Endothelial cell of umbilical vein (primary cell): ENCODE measurements around the gene TANGO2. TPM values are rescaled to one million over a fixed set of nuclear protein-coding genes. Genes with fewer than 3 reads are reported as not detected.

Source experiments
- BruUV-seq: library from RNA; stranded (reverse); fragments of 400-500 nt; replicated peaks from 2 replicates; lab custom pipeline; 2021; lab: Mats Ljungman, UMichigan
- CTCF ChIA-PET: fragments of 300-600, 350-600 bp; sonication (Branson Sonifier 250); formaldehyde crosslinking; loops from one replicate; lab custom pipeline; 2021; ENCODE audit warnings: antibody characterized with exemption, inconsistent platforms; lab: Charles Lee
- POLR2A ChIA-PET: fragments of 300-600, 350-600 bp; sonication (Branson Sonifier 250); formaldehyde crosslinking; loops from one replicate; lab custom pipeline; 2021; ENCODE audit warnings: antibody characterized with exemption, inconsistent platforms; lab: Charles Lee
- DNase-seq: peaks from one replicate; pipeline ENCODE4 v3.0.0-alpha.2; 2011; ENCODE audit warnings: low read depth, low spot score
- FAIRE-seq: peaks from 2 replicates; lab custom pipeline; 2011; peaks lifted over from hg19 to GRCh38; lab: Jason Lieb, UNC
- H2AFZ ChIP-seq: 2 replicates; pipeline ENCODE4 v1.6.0; 2012; ENCODE audit warnings: low read depth, low read length, control low read depth, inconsistent platforms
- H3K27ac ChIP-seq: 2 replicates; pipeline ENCODE4 v1.5.1; 2011; ENCODE audit warnings: low read depth, mild to moderate bottlenecking, control low read depth, low read length, moderate library complexity; ENCODE audit not compliant: insufficient read depth
- H3K27me3 ChIP-seq, 2 experiments: 2 replicates each; pipeline versions ENCODE4 v1.6.0 to v1.6.1; 2011; ENCODE audit warnings: low read length in 2 of 2, mixed read lengths in 1 of 2; ENCODE audit not compliant: control insufficient read depth in 2 of 2, insufficient read depth in 2 of 2
- H3K36me3 ChIP-seq, 2 experiments: 2 replicates in 1 of 2; 3 replicates in 1 of 2; pipeline ENCODE4 v1.5.1; 2011; ENCODE audit warnings: low read length in 2 of 2, mild to moderate bottlenecking in 1 of 2, moderate library complexity in 1 of 2; ENCODE audit not compliant: control insufficient read depth in 2 of 2, insufficient read depth in 2 of 2; ENCODE audit errors: extremely low read depth in 1 of 2
- H3K4me1 ChIP-seq: 3 replicates; pipeline ENCODE4 v1.5.1; 2011; ENCODE audit warnings: mild to moderate bottlenecking, low read length; ENCODE audit not compliant: control insufficient read depth, insufficient read depth; ENCODE audit errors: extremely low read depth
- H3K4me2 ChIP-seq: 2 replicates; pipeline ENCODE4 v1.6.1; 2011; ENCODE audit warnings: low read length, control low read depth, mixed read lengths; ENCODE audit not compliant: insufficient read depth
- H3K4me3 ChIP-seq, 3 experiments: fragments of 200-600 bp in 1 of 3; sonication (generic), shearing (Covaris generic) in 1 of 3; replicated peaks in 1 of 3; 2 replicates each; pipeline ENCODE4 v1.5.1; 2011 to 2016; ENCODE audit warnings: control low read depth in 3 of 3, low read length in 3 of 3, mild to moderate bottlenecking in 2 of 3, inconsistent platforms in 1 of 3, low read depth in 1 of 3, moderate library complexity in 1 of 3; ENCODE audit not compliant: insufficient read depth in 1 of 3
- H3K79me2 ChIP-seq: 2 replicates; pipeline ENCODE4 v1.6.0; 2012; ENCODE audit warnings: low read length, inconsistent platforms; ENCODE audit not compliant: control insufficient read depth, insufficient read depth
- H3K9ac ChIP-seq: replicated peaks from 2 replicates; pipeline ENCODE3; 2011; ENCODE audit warnings: low read length, control low read depth; ENCODE audit not compliant: insufficient read depth; ENCODE audit errors: extremely low read depth
- H3K9me1 ChIP-seq: replicated peaks from 3 replicates; pipeline ENCODE4 v1.6.0; 2011; ENCODE audit warnings: mild to moderate bottlenecking, low read length; ENCODE audit not compliant: control insufficient read depth, insufficient read depth; ENCODE audit errors: extremely low read depth
- H3K9me3 ChIP-seq: replicated peaks from 2 replicates; pipeline ENCODE4 v1.5.1; 2012; ENCODE audit warnings: low read length, inconsistent platforms; ENCODE audit not compliant: control insufficient read depth, insufficient read depth
- H4K20me1 ChIP-seq: replicated peaks from 2 replicates; pipeline ENCODE3; 2011; ENCODE audit warnings: mild to moderate bottlenecking, low read length; ENCODE audit not compliant: control insufficient read depth, insufficient read depth; ENCODE audit errors: extremely low read depth
- EZH2 ChIP-seq: IDR thresholded peaks from 2 replicates; pipeline ENCODE4 v1.6.1; 2012; ENCODE audit warnings: borderline replicate concordance, low read depth, mild to moderate bottlenecking, moderate library complexity, low read length, inconsistent platforms; ENCODE audit not compliant: severe bottlenecking
- FOS ChIP-seq: IDR thresholded peaks from 2 replicates; pipeline ENCODE4 v1.6.1; 2011; ENCODE audit warnings: mild to moderate bottlenecking, low read length, moderate library complexity, borderline replicate concordance; ENCODE audit not compliant: insufficient read depth
- GATA2 ChIP-seq: IDR thresholded peaks from 2 replicates; pipeline ENCODE4 v1.7.0; 2011; ENCODE audit warnings: low read depth, mild to moderate bottlenecking, moderate library complexity, mixed read lengths, low read length; ENCODE audit not compliant: insufficient read length, insufficient read depth
- JUN ChIP-seq: IDR thresholded peaks from 2 replicates; pipeline ENCODE4 v1.6.1; 2011; ENCODE audit warnings: borderline replicate concordance, low read depth; ENCODE audit not compliant: insufficient read length, insufficient read depth
- MYC ChIP-seq: IDR thresholded peaks from one replicate; pipeline ENCODE4 v1.6.1; 2011; ENCODE audit warnings: mild to moderate bottlenecking, low read depth, low read length
- POLR2A ChIP-seq: IDR thresholded peaks from 2 replicates; pipeline ENCODE4 v1.6.1; 2012; ENCODE audit warnings: low read depth, mild to moderate bottlenecking, control low read depth, low read length
- POLR2AphosphoS5 ChIP-seq: IDR thresholded peaks from 2 replicates; pipeline ENCODE4 v1.6.1; 2012; ENCODE audit warnings: low read depth, mild to moderate bottlenecking, control low read depth, low read length, moderate library complexity; ENCODE audit not compliant: insufficient read depth
- dilution Hi-C: fragments of 300-500 bp; cut with MboI; formaldehyde crosslinking; loops from one replicate; pipeline ENCODE4 v1.15.0; 2019; ENCODE audit warnings: low sequenced_read_pairs; ENCODE audit not compliant: extremely low pct_ligation_motif_present
- intact Hi-C: fragments of 100-400 bp; cut with micrococcal nuclease; formaldehyde crosslinking; loops from one replicate; pipeline ENCODE4 v1.10.0; 2022
- polyA plus RNA-seq, 4 experiments: library from polyadenylated mRNA; depleted of rRNA in 3 of 4; stranded (reverse) in 3 of 4; unstranded in 1 of 4; fragments of >200 nt; gene quantifications; 2 replicates each; pipeline versions ENCODE4 v1.2.1 to v1.2.3, GENCODE V29; 2011 to 2012; ENCODE audit warnings: missing spikeins in 1 of 4
- total RNA-seq: library from RNA; stranded (reverse); gene quantifications from 2 replicates; pipeline ENCODE4 v1.2.3, GENCODE V29; 2021
- TF ChIP-seq, protein P1 (sequence below), 2 donors: IDR thresholded peaks; 1 replicate in 1 of 2; 2 replicates in 1 of 2; pipeline ENCODE4 v1.5.1; 2011; ENCODE audit warnings: low read length in 2 of 2, mild to moderate bottlenecking in 2 of 2, moderate library complexity in 2 of 2, control low read depth in 1 of 2, inconsistent platforms in 1 of 2, low read depth in 1 of 2; ENCODE audit not compliant: insufficient read depth in 1 of 2; ENCODE audit errors: extremely low read depth in 1 of 2
- TF ChIP-seq, protein P2 (sequence below): IDR thresholded peaks from 2 replicates; pipeline ENCODE4 v1.6.1; 2011; ENCODE audit not compliant: insufficient read depth, insufficient read length

The TANGO2 gene
- total and polyA plus RNA-seq, 2 donors (not counting 3 experiments of a cell fraction or from before 2014, with no cell fraction given): 40.0 to 49.3 TPM

DNA sequence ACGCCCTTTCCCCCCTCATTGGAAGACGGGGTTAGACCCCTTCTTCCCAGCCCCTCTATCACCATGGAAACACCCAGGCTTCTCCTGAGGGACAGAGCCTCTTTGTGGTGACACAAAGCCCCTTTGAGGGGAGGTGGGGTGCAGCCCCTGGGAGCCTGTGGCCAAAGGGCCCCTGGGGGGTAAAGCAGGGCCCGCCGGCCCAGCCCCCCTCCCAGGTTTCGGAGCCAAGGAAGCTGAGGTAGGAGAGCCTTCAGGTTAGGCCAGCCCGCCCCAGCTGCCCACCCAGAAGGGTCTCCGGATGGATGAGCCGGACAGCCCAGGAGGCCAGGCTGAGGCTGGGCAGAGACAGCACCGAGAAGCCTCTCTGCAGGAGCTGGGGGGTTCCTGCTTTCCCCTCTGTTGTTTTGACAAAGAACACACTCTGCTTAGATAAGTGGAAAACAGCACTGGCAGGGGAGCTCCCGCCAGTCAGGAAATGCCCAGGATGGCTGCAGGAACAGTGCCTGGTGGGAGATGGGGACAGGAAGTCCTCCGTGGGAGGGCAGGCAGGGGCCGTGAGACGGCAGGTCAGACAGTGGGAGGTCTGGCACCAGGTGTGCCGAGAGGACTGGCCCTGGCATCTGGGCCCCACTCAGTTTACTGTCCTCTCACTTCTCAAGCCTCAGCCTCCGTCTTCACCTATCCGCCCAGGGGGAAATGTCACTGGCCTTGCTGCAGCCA lies 22.5 kb upstream of the TANGO2 start:
- H3K9me1 ChIP-seq: no peaks in the 10 kb centered on the region
- H2AFZ ChIP-seq: peak overlapping the region; percentile 7
- BruUV-seq: no TSS peak
- DNase-seq: peak; percentile 57
- H3K4me2 ChIP-seq: no peak overlapping the region
- H3K79me2 ChIP-seq: no peaks in the 10 kb centered on the region
- peak; percentile 80 for FAIRE-seq
- ChIA-PET CTCF (interaction anchor here (0.8 to 3.4 kb wide), 6 partner anchors 10 to 51 kb away, joined by 3 to 19 read pairs (median 3); no protein-coding TSS in a partner anchor), POLR2A (interaction anchor here (0.7 to 0.8 kb wide), 2 partner anchors 12 to 14 kb away, joined by 3 read pairs; no protein-coding TSS in a partner anchor)
- no peaks in the 10 kb centered on the region for H3K36me3 ChIP-seq
- TF ChIP-seq POLR2AphosphoS5: no peak
- TF ChIP-seq FOS: no peak
- no peak for TF ChIP-seq MYC
- TF ChIP-seq EZH2: no peak
- TF ChIP-seq JUN: no peak
- TF ChIP-seq, protein P1, sequence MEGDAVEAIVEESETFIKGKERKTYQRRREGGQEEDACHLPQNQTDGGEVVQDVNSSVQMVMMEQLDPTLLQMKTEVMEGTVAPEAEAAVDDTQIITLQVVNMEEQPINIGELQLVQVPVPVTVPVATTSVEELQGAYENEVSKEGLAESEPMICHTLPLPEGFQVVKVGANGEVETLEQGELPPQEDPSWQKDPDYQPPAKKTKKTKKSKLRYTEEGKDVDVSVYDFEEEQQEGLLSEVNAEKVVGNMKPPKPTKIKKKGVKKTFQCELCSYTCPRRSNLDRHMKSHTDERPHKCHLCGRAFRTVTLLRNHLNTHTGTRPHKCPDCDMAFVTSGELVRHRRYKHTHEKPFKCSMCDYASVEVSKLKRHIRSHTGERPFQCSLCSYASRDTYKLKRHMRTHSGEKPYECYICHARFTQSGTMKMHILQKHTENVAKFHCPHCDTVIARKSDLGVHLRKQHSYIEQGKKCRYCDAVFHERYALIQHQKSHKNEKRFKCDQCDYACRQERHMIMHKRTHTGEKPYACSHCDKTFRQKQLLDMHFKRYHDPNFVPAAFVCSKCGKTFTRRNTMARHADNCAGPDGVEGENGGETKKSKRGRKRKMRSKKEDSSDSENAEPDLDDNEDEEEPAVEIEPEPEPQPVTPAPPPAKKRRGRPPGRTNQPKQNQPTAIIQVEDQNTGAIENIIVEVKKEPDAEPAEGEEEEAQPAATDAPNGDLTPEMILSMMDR (IDR thresholded peaks at IDR 0.05; ENCODE audit: extremely low read depth in 1 of 2, insufficient read depth in 1 of 2, low read depth in 1 of 2, low read length in 2 of 2): no peak
- TF ChIP-seq POLR2A: no peak
- TF ChIP-seq, protein P2, sequence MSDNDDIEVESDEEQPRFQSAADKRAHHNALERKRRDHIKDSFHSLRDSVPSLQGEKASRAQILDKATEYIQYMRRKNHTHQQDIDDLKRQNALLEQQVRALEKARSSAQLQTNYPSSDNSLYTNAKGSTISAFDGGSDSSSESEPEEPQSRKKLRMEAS: no peak
- no peak for TF ChIP-seq GATA2
- H3K27me3 ChIP-seq: no peaks in the 10 kb centered on the region
- no peak overlapping the region for H3K4me3 ChIP-seq
- dilution Hi-C loops: no loop called here
- peaks cover under 1% of the 10 kb centered on the region for H3K9me3 ChIP-seq
- H3K9ac ChIP-seq: no peak overlapping the region
- no peaks in the 10 kb centered on the region for H4K20me1 ChIP-seq
- H3K4me1 ChIP-seq: peaks cover 47% of the 10 kb centered on the region
- H3K27ac ChIP-seq: peak overlapping the region; percentile 52
- intact Hi-C loops: loop anchor here (1.0 to 2.0 kb wide), 2 partner anchors 22 to 28 kb away; partner anchors contain the start of gene TANGO2
